Spleen (tissue), 11 donors: ENCODE results near the gene USP15. TPM values are rescaled to one million over a fixed set of nuclear protein-coding genes. Genes with fewer than 3 reads are reported as not detected.

Experiments used
- DNase-seq: peaks from one replicate; pipeline ENCODE4 v3.0.0-alpha.2; 2020
- H3K27ac ChIP-seq, 8 donors: fragments of 200-600 bp; sonication (generic) in 7 of 8; 1 replicate in 4 of 8; 2 replicates in 4 of 8; pipeline versions ENCODE4 v1.5.0 to v1.8.0; 2016 to 2021; ENCODE audit warnings: inconsistent platforms in 4 of 8, mild to moderate bottlenecking in 4 of 8, moderate library complexity in 1 of 8
- H3K27me3 ChIP-seq, 7 donors: fragments of 200-600 bp; sonication (generic) in 6 of 7; replicated peaks in 1 of 7; 1 replicate in 4 of 7; 2 replicates in 3 of 7; pipeline versions ENCODE4 v1.5.0 to v1.8.0; 2016 to 2021; ENCODE audit warnings: inconsistent platforms in 3 of 7, mild to moderate bottlenecking in 1 of 7
- H3K36me3 ChIP-seq, 6 donors: fragments of 200-600 bp; sonication (generic) in 5 of 6; 1 replicate in 4 of 6; 2 replicates in 2 of 6; pipeline versions ENCODE4 v1.5.0 to v1.8.0; 2016 to 2021; ENCODE audit warnings: inconsistent platforms in 2 of 6
- H3K4me1 ChIP-seq, 6 donors: fragments of 200-600 bp; sonication (generic) in 5 of 6; 1 replicate in 3 of 6; 2 replicates in 3 of 6; pipeline versions ENCODE4 v1.5.0 to v1.8.0; 2016 to 2021; ENCODE audit warnings: inconsistent platforms in 3 of 6
- H3K4me3 ChIP-seq, 8 donors: fragments of 200-600 bp; sonication (generic) in 7 of 8; 1 replicate in 4 of 8; 2 replicates in 4 of 8; pipeline versions ENCODE4 v1.5.0 to v1.8.0; 2016 to 2021; ENCODE audit warnings: inconsistent platforms in 4 of 8, mild to moderate bottlenecking in 4 of 8, moderate library complexity in 2 of 8
- H3K9me3 ChIP-seq, 8 donors: fragments of 200-600 bp; sonication (generic) in 7 of 8; 1 replicate in 4 of 8; 2 replicates in 4 of 8; pipeline versions ENCODE4 v1.5.0 to v1.8.0; 2016 to 2021; ENCODE audit warnings: inconsistent platforms in 4 of 8
- POLR2A ChIP-seq, 3 donors: fragments of 450-650 bp; IDR thresholded peaks; one replicate each; pipeline ENCODE4 v1.5.1; 2017; ENCODE audit warnings: antibody characterized with exemption in 3 of 3, mild to moderate bottlenecking in 1 of 3
- POLR2AphosphoS5 ChIP-seq, 3 donors: sonication (generic); formaldehyde crosslinking; IDR thresholded peaks; one replicate each; pipeline ENCODE4 v1.5.1; 2017; ENCODE audit warnings: antibody characterized with exemption in 3 of 3
- WGBS, 5 donors: extraction: QIAGEN DNeasy Blood & Tissue Kit in 3 of 5; methylation state at CpG; one replicate each; pipeline versions ENCODE4 v1.1.5 to v1.1.7; 2013 to 2018; 5-methylcytosine and 5-hydroxymethylcytosine counted together
- intact Hi-C: fragments of 100-400 bp; cut with DNase I; formaldehyde crosslinking; loops from one replicate; pipeline ENCODE4 v1.15.0; 2023; ENCODE audit warnings: low total_unique reads
- polyA plus RNA-seq, 3 donors: library from polyadenylated mRNA; stranded (reverse); fragments of 200-250 nt; gene quantifications; one replicate each; pipeline ENCODE4 v1.2.1, GENCODE V29; 2013
- total RNA-seq, 7 donors: library from RNA; depleted of rRNA in 3 of 7; stranded (reverse); fragments of >200 nt in 3 of 7; fragmentation: NEBNext Ultra II Directional in 4 of 7; extraction: Animal tissue kit (Norgen Biotek cat#: 25700) in 4 of 7; gene quantifications; one replicate each; pipeline versions ENCODE4 v1.1.0 to v1.2.1, GENCODE V29; 2016 to 2021
- TF ChIP-seq, protein P1 (sequence below), 11 experiments: fragments of 200-600 bp in 7 of 11; fragments of 450-650 bp in 4 of 11; sonication (generic) in 4 of 11; IDR thresholded peaks in 8 of 11; conservative IDR thresholded peaks in 3 of 11; 1 replicate in 7 of 11; 2 replicates in 4 of 11; pipeline versions ENCODE4 v1.4.0 to v1.8.0; 2016 to 2021; ENCODE audit warnings: antibody characterized with exemption in 11 of 11, inconsistent platforms in 4 of 11, mild to moderate bottlenecking in 1 of 11
- donor health status: healthy with polysubstance abuse.
- donor health status: DM: no; HTN: no; CAD: no; lungs with moderate emphysema.
- donor health status: DM: no; HTN: no; CAD: no.
- donor health status: Bipolar disorder and iron deficiency.
- donor health status: healthy.
- donor health status: DM: no; HTN: no; CAD: no.
- donor health status: DM: yes; HTN: yes; CAD: no.

The USP15 gene
- total and polyA plus RNA-seq, 10 donors, result 65.3 to 288 (median 162) TPM

DNA sequence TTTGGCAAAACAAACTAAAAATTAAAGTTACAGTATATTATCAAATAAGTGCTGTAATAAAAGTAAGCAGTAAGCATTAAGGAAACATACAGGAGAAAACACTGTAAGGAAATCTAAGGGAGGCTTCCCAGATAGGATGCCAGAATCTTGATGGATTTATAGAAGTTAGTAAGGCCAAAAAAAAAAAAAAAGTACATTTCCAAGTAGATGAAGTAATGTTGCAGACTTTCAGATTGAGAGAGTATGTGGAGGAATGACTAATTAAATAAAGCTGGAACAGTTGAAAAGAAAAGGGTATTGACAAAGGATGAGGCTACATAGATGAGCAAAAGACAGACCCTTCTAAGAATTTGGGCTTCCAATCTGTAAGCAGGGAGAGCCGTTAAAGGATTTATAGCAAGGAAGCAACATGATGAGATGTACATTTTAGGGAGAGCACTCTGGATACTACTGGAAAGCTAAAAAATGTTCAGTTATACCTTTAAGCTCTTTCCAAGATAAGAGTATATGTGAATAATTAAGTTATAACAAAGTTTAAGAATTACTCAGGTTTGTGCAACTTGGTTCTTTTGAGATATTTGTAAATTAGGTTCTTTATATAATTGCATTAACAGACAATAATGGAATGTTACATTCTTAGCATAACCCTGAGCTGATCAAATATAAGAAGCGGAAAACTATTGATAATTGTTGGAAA is 119.0 kb downstream of the USP15 start:
- intact Hi-C loops, result no loop called here
- no peak for DNase-seq
- Histone ChIP-seq H3K9me3 (no peaks in the 10 kb centered on the region), H3K4me1 (peaks cover 0 to 13% (median 2%) of the 10 kb centered on the region in 6 donors), H3K27me3 (no peaks in the 10 kb centered on the region), H3K4me3 (no peak overlapping the region), H3K27ac (no peak overlapping the region), H3K36me3 (peaks cover 0 to 62% (median 9%) of the 10 kb centered on the region in 6 donors)
- no peak for TF ChIP-seq POLR2AphosphoS5 (IDR thresholded peaks at IDR 0.05)
- TF ChIP-seq POLR2A (IDR thresholded peaks at IDR 0.05), result no peak
- 87 to 96% (median 93%) methylated on average over 2 of the region's 2 CpGs for WGBS, 5 donors

DNA sequence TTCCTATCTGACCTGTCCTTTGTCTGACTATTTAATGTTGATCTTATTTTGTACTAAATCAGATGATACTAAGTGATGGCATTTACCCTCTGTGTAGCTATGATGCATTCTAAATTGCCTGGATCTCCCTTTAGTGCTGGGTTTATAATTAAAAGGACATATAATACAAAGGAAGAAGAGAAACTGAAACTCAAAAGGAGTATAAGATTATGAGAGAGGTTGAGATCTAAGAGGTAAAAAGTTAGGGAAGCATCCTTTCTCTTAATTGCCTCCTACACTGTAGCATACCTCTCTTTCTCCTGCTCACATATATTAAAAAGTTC is 119.5 kb downstream of the USP15 start:
- intact Hi-C loops, result no loop called here
- Histone ChIP-seq H3K9me3 (no peaks in the 10 kb centered on the region), H3K36me3 (peaks cover 0 to 67% (median 9%) of the 10 kb centered on the region in 6 donors), H3K4me1 (peaks cover 0 to 10% (median 2%) of the 10 kb centered on the region in 6 donors), H3K27me3 (no peaks in the 10 kb centered on the region), H3K4me3 (no peak overlapping the region), H3K27ac (no peak overlapping the region)
- TF ChIP-seq, protein P1, sequence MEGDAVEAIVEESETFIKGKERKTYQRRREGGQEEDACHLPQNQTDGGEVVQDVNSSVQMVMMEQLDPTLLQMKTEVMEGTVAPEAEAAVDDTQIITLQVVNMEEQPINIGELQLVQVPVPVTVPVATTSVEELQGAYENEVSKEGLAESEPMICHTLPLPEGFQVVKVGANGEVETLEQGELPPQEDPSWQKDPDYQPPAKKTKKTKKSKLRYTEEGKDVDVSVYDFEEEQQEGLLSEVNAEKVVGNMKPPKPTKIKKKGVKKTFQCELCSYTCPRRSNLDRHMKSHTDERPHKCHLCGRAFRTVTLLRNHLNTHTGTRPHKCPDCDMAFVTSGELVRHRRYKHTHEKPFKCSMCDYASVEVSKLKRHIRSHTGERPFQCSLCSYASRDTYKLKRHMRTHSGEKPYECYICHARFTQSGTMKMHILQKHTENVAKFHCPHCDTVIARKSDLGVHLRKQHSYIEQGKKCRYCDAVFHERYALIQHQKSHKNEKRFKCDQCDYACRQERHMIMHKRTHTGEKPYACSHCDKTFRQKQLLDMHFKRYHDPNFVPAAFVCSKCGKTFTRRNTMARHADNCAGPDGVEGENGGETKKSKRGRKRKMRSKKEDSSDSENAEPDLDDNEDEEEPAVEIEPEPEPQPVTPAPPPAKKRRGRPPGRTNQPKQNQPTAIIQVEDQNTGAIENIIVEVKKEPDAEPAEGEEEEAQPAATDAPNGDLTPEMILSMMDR (IDR thresholded peaks at IDR 0.05 in 8 of 11, conservative IDR thresholded peaks at IDR 0.05 in 3 of 11), result no peak
- TF ChIP-seq POLR2A (IDR thresholded peaks at IDR 0.05) (no peak), POLR2AphosphoS5 (IDR thresholded peaks at IDR 0.05) (no peak)
- no peak for DNase-seq

DNA sequence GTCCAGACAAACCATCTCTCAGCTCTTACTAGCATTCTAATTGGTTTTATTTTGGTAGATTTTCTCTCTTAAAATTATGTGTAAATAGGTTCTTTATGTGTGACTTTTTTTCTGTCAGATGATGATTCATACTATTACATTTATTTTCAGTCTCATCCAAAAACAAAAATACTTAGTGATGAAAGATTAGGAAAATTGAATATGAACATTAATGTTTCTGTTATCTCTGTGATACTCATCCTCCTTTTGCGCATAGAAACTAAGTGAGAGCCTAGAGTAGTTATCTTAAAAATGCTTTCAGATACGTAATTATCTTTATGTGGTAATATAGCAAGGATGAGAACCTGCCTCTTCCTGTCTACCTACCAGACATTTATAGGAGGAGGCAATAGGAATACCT is 122.3 kb downstream of the USP15 start:
- no peak overlapping the region for H3K27ac ChIP-seq
- 94 to 97% (median 95%) methylated on average over 2 of the region's 2 CpGs for WGBS, 5 donors
- no peak for DNase-seq
- peaks cover 0 to 5% (median 0%) of the 10 kb centered on the region in 6 donors for H3K4me1 ChIP-seq
- no peaks in the 10 kb centered on the region for H3K9me3 ChIP-seq
- no peaks in the 10 kb centered on the region for H3K27me3 ChIP-seq
- intact Hi-C loops, result no loop called here
- H3K36me3 ChIP-seq, result peaks cover 0 to 75% (median 21%) of the 10 kb centered on the region in 6 donors
- TF ChIP-seq POLR2A (IDR thresholded peaks at IDR 0.05) (no peak), POLR2AphosphoS5 (IDR thresholded peaks at IDR 0.05) (no peak)
- TF ChIP-seq, protein P1 (IDR thresholded peaks at IDR 0.05 in 8 of 11, conservative IDR thresholded peaks at IDR 0.05 in 3 of 11), result no peak
- H3K4me3 ChIP-seq, result no peak overlapping the region

DNA sequence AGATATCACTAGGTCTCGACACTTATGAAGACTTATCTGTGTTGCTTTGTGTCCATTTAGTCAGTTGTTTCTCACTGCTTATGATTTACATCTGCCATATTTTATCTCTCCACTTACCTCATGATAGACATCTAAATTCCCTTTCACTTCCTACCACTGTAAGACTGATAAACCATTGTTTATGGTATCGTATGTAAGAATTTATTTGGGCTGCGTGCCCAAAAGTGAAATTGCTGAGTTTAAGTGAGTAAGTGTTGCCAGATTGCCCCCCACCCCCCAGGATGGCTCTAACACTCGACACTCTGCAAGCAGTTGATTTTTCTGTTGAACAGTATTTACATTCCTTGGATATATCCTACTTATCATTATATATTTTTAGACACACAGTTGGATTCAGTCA is 136.5 kb downstream of the USP15 start:
- Histone ChIP-seq H3K4me3 (no peak overlapping the region), H3K4me1 (no peaks in the 10 kb centered on the region), H3K27ac (no peak overlapping the region), H3K36me3 (peaks cover 0 to 100% (median 77%) of the 10 kb centered on the region in 6 donors), H3K27me3 (no peaks in the 10 kb centered on the region), H3K9me3 (no peaks in the 10 kb centered on the region)
- no peak for DNase-seq
- intact Hi-C loops, result no loop called here
- WGBS, 5 donors, result 87 to 96% (median 90%) methylated on average over 4 of the region's 4 CpGs
- TF ChIP-seq, protein P1 (IDR thresholded peaks at IDR 0.05 in 8 of 11, conservative IDR thresholded peaks at IDR 0.05 in 3 of 11), result no peak
